ENCODE results near the gene DLG2.

DLG2 gene

DNA sequence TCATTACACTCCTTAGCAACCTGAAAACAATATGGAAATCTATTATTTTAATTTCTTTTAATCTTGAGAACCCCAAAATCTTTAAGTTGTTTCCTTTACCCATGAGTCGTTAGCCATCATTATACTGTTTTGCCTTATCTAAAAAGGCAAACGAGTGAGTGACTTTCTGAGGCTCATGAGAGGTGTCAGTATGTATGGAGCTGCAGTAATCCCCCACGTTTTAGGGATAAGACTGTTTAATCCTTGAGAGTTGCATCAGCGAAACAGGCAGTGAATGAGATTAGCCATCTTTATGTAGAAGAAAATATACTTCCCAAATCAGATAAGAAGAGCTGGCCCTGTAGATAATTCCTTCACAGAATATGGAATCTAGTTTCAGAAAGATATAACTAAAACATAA, 1147.0 kb downstream of the DLG2 start:
- DNase-seq (ENCODE audit: low read depth in 2 of 2): no peak

GRCh38 chr11:84476581-84476980, 1150.6 kb downstream of the DLG2 start:
- no peak for DNase-seq (ENCODE audit: low read depth in 2 of 2)

- DNase-seq (ENCODE audit: low read depth in 2 of 2): no peak
These were observed 1155.6 kb downstream of the DLG2 start for GRCh38 chr11:84471501-84471900.

DNA sequence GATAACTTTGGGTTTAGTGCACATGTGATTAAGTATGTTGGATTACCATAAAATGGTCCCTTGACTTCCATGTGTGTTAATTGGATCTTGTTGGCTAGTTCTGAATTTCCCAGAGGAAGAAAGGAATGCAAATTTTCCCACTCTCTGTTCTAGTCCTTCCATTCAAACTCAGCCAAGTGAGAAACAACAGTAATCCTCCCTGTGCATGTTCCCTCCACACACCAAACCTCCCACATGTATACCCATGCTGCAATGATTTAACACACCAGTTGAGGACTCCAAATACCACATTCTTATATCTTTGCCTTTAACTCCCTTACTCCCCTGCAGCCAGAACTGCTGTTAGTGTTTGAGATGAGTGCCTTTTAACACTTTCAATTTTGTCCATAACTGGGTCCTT, 1158.9 kb downstream of the DLG2 start:
- no peak for DNase-seq (ENCODE audit: low read depth in 2 of 2)

DNA sequence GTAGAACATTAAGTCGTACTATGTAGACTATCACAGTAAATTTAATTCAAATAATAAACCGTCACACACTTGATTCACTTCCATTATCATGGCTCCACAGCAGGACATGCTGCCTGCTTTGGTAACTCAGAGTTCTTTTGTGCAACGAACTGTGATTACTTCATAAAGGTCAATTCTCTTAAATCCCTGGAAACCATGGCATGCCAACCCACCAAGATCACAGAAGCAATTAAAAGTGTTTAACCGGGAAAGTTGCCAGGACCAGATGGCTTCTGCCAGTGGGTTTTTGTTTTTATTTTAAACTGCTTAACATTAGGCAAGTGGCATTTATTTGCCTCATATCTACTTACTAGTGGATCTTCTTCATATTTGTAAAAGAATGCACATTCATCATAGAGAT, 1162.1 kb downstream of the DLG2 start:
- no peak for DNase-seq (ENCODE audit: low read depth in 2 of 2)

- no peak for DNase-seq (ENCODE audit: low read depth in 2 of 2)
These were observed 1171.5 kb downstream of the DLG2 start for GRCh38 chr11:84455691-84456090.

DNA sequence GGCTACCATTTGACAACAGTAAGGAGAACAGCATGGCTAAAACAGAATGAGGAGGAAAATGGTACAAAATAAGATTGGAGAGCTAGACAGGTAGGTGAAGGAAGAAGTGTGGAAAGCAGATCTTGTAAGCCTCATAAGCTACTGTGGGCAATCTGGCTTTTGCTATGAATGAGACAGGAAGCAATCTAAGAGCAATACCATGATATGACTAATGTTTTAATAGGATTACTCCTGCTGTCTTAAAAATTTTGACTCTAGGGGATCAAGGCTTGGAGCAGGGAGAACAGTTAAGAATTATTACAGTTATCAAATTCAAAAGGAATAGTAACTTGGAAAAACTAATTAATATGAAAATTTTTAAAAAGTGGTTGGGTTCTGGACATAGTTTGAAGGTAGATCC, 1174.9 kb downstream of the DLG2 start:
- no peak for DNase-seq (ENCODE audit: low read depth in 2 of 2)

- no peak for DNase-seq (ENCODE audit: low read depth in 2 of 2)
These were observed 1188.6 kb downstream of the DLG2 start for GRCh38 chr11:84438565-84438964.

GRCh38 chr11:84437071-84437980, 1189.8 kb downstream of the DLG2 start:
- no peak for DNase-seq (ENCODE audit: low read depth in 2 of 2)

DNA sequence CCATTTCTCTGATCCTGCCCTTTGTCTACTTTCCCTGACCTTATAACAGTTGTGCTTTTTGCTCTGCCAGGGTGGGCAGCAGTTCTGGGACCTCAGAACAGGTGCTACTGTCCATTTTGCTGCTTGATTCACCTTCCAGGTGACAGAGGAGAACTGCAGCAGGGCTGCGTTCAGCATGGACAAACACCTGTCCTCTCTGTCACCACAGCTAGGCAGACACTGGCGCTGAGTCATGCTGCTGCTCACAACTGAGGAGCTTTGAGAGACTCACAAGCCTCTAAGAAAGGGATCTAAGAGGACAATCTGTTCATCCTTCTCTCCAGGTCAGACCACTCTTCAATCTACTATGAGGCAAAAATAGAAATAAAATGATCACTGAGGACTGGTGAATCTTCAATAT, 1196.5 kb downstream of the DLG2 start:
- no peak for DNase-seq (ENCODE audit: low read depth in 2 of 2)

GRCh38 chr11:84425673-84426072, 1201.5 kb downstream of the DLG2 start:
- DNase-seq (ENCODE audit: low read depth in 2 of 2): no peak

- DNase-seq (ENCODE audit: low read depth in 2 of 2): no peak
These were observed 1206.9 kb downstream of the DLG2 start for GRCh38 chr11:84420271-84420670.

GRCh38 chr11:84419616-84420015, 1207.5 kb downstream of the DLG2 start:
- no peak for DNase-seq (ENCODE audit: low read depth in 2 of 2)

DNA sequence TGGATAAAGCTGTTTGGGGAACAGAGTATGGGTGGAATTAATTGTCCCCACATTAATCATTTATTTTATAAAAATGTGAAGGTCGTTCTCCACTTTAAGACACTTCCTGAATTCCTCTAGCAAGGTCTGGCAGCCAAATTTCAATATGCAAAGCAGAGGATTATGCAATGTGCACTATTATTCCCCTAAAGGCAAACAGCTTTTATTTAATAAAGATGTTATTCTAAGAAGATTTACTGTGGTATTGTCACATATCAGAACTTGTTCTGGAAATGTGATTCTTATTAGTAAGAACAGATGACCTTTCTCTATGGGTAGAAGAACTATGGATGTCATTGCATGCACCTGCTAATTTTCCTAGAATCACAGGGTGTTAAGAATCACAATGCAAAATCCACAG, 1212.2 kb downstream of the DLG2 start:
- no peak for DNase-seq (ENCODE audit: low read depth in 2 of 2)

GRCh38 chr11:84413549-84413948, 1213.6 kb downstream of the DLG2 start:
- no peak for DNase-seq (ENCODE audit: low read depth in 2 of 2)

GRCh38 chr11:84412862-84413261, 1214.3 kb downstream of the DLG2 start:
- DNase-seq (ENCODE audit: low read depth in 2 of 2): no peak

DNA sequence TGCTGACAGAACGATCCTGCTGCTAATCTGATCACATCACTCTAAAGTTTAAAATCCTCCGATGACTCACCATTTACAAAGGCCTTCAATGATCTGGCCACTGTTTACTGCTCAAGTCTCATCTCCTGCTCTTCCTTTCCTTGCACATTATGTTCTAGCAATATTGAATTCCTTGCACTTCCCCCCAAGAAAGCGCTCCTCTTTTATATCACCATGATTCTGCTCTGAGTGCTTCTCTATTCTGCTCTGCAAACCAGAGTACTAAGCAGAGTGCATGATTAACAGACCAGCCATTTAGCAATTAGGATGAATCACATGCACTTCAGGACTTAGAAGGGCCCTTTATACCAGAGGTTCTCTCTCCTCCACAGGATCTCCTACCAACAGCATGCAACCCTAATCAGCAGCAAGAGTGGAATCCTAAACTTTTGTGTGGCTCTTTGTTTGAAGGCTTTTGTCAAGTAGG, 1218.2 kb downstream of the DLG2 start:
- DNase-seq (ENCODE audit: low read depth in 2 of 2): no peak

- DNase-seq (ENCODE audit: low read depth in 2 of 2): no peak
These were observed 1220.1 kb downstream of the DLG2 start for GRCh38 chr11:84407091-84407490.

DNA sequence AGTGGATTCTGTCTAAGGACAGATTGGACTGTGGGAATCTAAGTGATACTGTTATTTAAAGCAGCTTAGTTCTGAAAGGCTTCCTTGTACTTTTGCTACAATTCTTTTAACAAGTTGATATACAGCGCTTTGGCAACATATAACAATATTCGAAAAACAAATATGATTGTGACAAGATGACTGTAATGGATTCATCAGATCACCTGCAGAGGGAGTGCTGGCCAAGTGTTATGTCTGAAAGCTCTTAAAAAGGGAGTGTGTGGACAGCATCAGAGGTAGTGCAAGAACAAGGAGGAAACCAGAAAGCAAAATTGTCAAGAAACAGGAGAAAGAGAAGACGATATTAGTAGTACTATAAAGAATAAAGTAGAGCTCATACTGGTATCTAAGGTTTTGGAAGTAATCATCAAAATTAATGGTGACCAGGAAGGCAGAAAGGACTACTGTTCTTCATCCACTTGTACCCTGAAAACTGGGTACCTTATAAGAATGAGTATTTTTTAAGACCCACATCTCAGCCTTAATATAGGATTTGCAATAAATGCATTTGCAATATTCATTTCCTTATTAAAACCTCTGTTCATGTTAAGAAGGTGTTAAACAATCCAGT, 1229.0 kb downstream of the DLG2 start:
- DNase-seq (ENCODE audit: low read depth in 2 of 2): no peak

DNA sequence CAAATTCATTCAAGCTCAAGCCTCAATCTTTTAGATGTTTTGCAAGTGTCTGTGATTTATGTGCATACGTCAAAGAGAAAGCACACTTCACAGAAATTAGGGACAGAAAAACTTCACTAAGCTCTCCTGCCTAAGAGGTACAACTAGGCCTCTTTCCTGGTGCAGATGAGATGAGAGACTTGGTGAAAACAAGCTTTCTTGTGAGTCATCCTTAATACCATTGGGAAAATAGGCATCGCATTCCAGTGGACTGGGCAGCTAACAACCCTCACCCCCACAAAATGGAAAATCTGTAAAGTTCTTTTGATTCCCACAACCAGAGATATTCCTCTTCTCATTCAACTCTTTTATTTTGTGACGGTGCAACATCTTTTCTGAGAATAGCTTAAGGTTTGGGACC, 1230.6 kb downstream of the DLG2 start:
- DNase-seq (ENCODE audit: low read depth in 2 of 2): no peak

- DNase-seq (ENCODE audit: low read depth in 2 of 2): no peak
These were observed 1236.6 kb downstream of the DLG2 start for GRCh38 chr11:84390441-84391078.

GRCh38 chr11:84389696-84390095, 1237.4 kb downstream of the DLG2 start:
- no peak for DNase-seq (ENCODE audit: low read depth in 2 of 2)

DNA sequence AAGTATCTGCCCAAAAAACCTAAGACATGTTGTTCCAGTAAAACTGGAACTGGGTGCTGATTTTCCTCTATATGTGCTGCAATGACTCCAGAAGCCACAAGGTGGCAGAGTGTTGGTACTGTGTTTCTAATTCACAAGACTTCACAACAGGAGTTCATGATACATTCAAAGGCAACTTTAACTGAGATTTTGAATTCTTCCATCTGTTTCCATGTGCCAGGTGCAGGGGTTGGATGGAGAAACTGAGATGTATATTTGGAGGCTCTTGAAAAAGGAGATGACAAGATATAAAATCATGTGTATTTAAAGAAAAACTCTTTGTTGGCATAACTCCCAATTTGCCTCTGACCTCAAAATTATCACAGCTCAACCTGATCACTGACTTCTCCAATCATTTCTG, 1242.4 kb downstream of the DLG2 start:
- DNase-seq (ENCODE audit: low read depth in 2 of 2): no peak
